Measurements from ENCODE around the gene PPP1R1B. TPM values are rescaled to one million over a fixed set of nuclear protein-coding genes. Genes with fewer than 3 reads are reported as not detected.

The PPP1R1B gene
- total RNA-seq, 1 donor: not detected

- H3K4me1 ChIP-seq (ENCODE audit: insufficient read depth, low read length): no peaks in the 10 kb centered on the region
These were observed 47.4 kb downstream of the PPP1R1B start for GRCh38 chr17:39674179-39674578.

GRCh38 chr17:39674702-39675389, 48.1 kb downstream of the PPP1R1B start:
- Histone ChIP-seq H4K20me1 (ENCODE audit: insufficient read depth, low read length) (peaks cover 8% of the 10 kb centered on the region), H3K4me2 (ENCODE audit: insufficient read depth, low read length) (no peak overlapping the region), H3K4me3 (ENCODE audit: insufficient read depth, low read length) (no peak overlapping the region), H2AFZ (ENCODE audit: low read length) (no peak overlapping the region), H3K4me1 (ENCODE audit: insufficient read depth, low read length) (no peaks in the 10 kb centered on the region), H3K27ac (ENCODE audit: low read depth, low read length) (no peak overlapping the region), H3K36me3 (ENCODE audit: insufficient read depth, low read length) (no peaks in the 10 kb centered on the region), H3K79me2 (ENCODE audit: insufficient read depth, low read length) (no peaks in the 10 kb centered on the region), H3K27me3 (ENCODE audit: insufficient read depth, low read length) (peaks cover 23% of the 10 kb centered on the region), H3K9me3 (ENCODE audit: low read depth, low read length) (no peaks in the 10 kb centered on the region)
- TF ChIP-seq CTCF (IDR thresholded peaks at IDR 0.05; ENCODE audit: extremely low read depth, low read depth, low read length): no peak
- DNase-seq (ENCODE audit: insufficient read length, low spot score, missing footprints): peak; percentile 81

More at GRCh38 chr17:39674179-39674578, 47.4 kb downstream of the PPP1R1B start:
- no peak overlapping the region for H3K4me3 ChIP-seq (ENCODE audit: insufficient read depth, low read length)
- H3K79me2 ChIP-seq (ENCODE audit: insufficient read depth, low read length): no peaks in the 10 kb centered on the region
- H2AFZ ChIP-seq (ENCODE audit: low read length): no peak overlapping the region
- TF ChIP-seq CTCF (IDR thresholded peaks at IDR 0.05; ENCODE audit: extremely low read depth, low read depth, low read length): no peak
- no peaks in the 10 kb centered on the region for H3K36me3 ChIP-seq (ENCODE audit: insufficient read depth, low read length)
- no peak overlapping the region for H3K27ac ChIP-seq (ENCODE audit: low read depth, low read length)
- H3K9me3 ChIP-seq (ENCODE audit: low read depth, low read length): no peaks in the 10 kb centered on the region
- no peak overlapping the region for H3K4me2 ChIP-seq (ENCODE audit: insufficient read depth, low read length)
- no peak for DNase-seq (ENCODE audit: insufficient read length, low spot score, missing footprints)
- H4K20me1 ChIP-seq (ENCODE audit: insufficient read depth, low read length): peaks cover 8% of the 10 kb centered on the region
- peaks cover 29% of the 10 kb centered on the region for H3K27me3 ChIP-seq (ENCODE audit: insufficient read depth, low read length)

GRCh38 chr17:39675390-39676082, 48.8 kb downstream of the PPP1R1B start:
- Histone ChIP-seq H3K36me3 (ENCODE audit: insufficient read depth, low read length) (no peaks in the 10 kb centered on the region), H3K4me2 (ENCODE audit: insufficient read depth, low read length) (no peak overlapping the region), H3K4me1 (ENCODE audit: insufficient read depth, low read length) (no peaks in the 10 kb centered on the region), H4K20me1 (ENCODE audit: insufficient read depth, low read length) (peaks cover 8% of the 10 kb centered on the region), H3K27ac (ENCODE audit: low read depth, low read length) (no peak overlapping the region), H3K4me3 (ENCODE audit: insufficient read depth, low read length) (no peak overlapping the region), H3K79me2 (ENCODE audit: insufficient read depth, low read length) (no peaks in the 10 kb centered on the region), H2AFZ (ENCODE audit: low read length) (no peak overlapping the region), H3K9me3 (ENCODE audit: low read depth, low read length) (no peaks in the 10 kb centered on the region), H3K27me3 (ENCODE audit: insufficient read depth, low read length) (peaks cover 16% of the 10 kb centered on the region)
- no peak for DNase-seq (ENCODE audit: insufficient read length, low spot score, missing footprints)
- TF ChIP-seq CTCF (IDR thresholded peaks at IDR 0.05; ENCODE audit: extremely low read depth, low read depth, low read length): no peak

- no peak for TF ChIP-seq CTCF (IDR thresholded peaks at IDR 0.05; ENCODE audit: extremely low read depth, low read depth, low read length)
- Histone ChIP-seq H2AFZ (ENCODE audit: low read length) (no peak overlapping the region), H3K27me3 (ENCODE audit: insufficient read depth, low read length) (peaks cover 8% of the 10 kb centered on the region), H4K20me1 (ENCODE audit: insufficient read depth, low read length) (peaks cover 8% of the 10 kb centered on the region), H3K4me3 (ENCODE audit: insufficient read depth, low read length) (no peak overlapping the region), H3K9me3 (ENCODE audit: low read depth, low read length) (no peaks in the 10 kb centered on the region), H3K27ac (ENCODE audit: low read depth, low read length) (no peak overlapping the region), H3K36me3 (ENCODE audit: insufficient read depth, low read length) (no peaks in the 10 kb centered on the region), H3K79me2 (ENCODE audit: insufficient read depth, low read length) (no peaks in the 10 kb centered on the region), H3K4me2 (ENCODE audit: insufficient read depth, low read length) (no peak overlapping the region), H3K4me1 (ENCODE audit: insufficient read depth, low read length) (no peaks in the 10 kb centered on the region)
- peak; percentile 81 for DNase-seq (ENCODE audit: insufficient read length, low spot score, missing footprints)
These were observed 49.6 kb downstream of the PPP1R1B start for GRCh38 chr17:39676198-39676819.
